Calu3 (cell line): ENCODE data around the gene RNF182. TPM values are rescaled to one million over a fixed set of nuclear protein-coding genes. Genes with fewer than 3 reads are reported as not detected.

Experiments
- BruUV-seq: library from RNA; stranded (reverse); fragments of 400-500 nt; replicated peaks from 2 replicates; lab custom pipeline; 2021; lab: Mats Ljungman, UMichigan
- CTCF ChIA-PET: fragments of 300-600 bp; sonication (Branson Sonifier 250); formaldehyde crosslinking; loops from one replicate; lab custom pipeline; 2022; ENCODE audit warnings: antibody characterized with exemption; lab: Charles Lee
- DNase-seq: peaks from one replicate; pipeline ENCODE4 v3.0.0; 2022
- H3K27ac Mint-ChIP-seq: one replicate; pipeline ENCODE4 v1.8.0; 2022; ENCODE audit warnings: mixed read lengths; ENCODE audit not compliant: unreplicated experiment
- H3K27me3 Mint-ChIP-seq: one replicate; pipeline ENCODE4 v1.8.0; 2022; ENCODE audit warnings: mixed read lengths; ENCODE audit not compliant: unreplicated experiment
- H3K36me3 Mint-ChIP-seq: one replicate; pipeline ENCODE4 v1.8.0; 2022; ENCODE audit warnings: mild to moderate bottlenecking, moderate library complexity, mixed read lengths; ENCODE audit not compliant: insufficient read depth, unreplicated experiment
- H3K4me1 Mint-ChIP-seq: one replicate; pipeline ENCODE4 v1.8.0; 2022; ENCODE audit warnings: mild to moderate bottlenecking, low read depth, mixed read lengths; ENCODE audit not compliant: unreplicated experiment
- H3K4me3 Mint-ChIP-seq: one replicate; pipeline ENCODE4 v1.8.0; 2022; ENCODE audit warnings: mild to moderate bottlenecking, low read depth, moderate library complexity, mixed read lengths; ENCODE audit not compliant: unreplicated experiment
- H3K9me3 Mint-ChIP-seq: one replicate; pipeline ENCODE4 v1.8.0; 2022; ENCODE audit warnings: low read depth, mixed read lengths; ENCODE audit not compliant: unreplicated experiment
- intact Hi-C: fragments of 100-400 bp; cut with micrococcal nuclease; formaldehyde crosslinking; loops from one replicate; pipeline ENCODE4 v1.10.0; 2022; ENCODE audit not compliant: unreplicated experiment
- total RNA-seq: library from RNA; stranded (reverse); gene quantifications from 2 replicates; pipeline ENCODE4 v1.2.3, GENCODE V29; 2022
- TF ChIP-seq, protein P1 (sequence below): fragments of 200-600 bp; IDR thresholded peaks from one replicate; pipeline ENCODE4 v1.8.0; 2022; ENCODE audit warnings: antibody characterized with exemption; ENCODE audit not compliant: unreplicated experiment

The RNF182 gene
- total RNA-seq, 1 experiment from 2014 or later = 1.1 TPM

DNA sequence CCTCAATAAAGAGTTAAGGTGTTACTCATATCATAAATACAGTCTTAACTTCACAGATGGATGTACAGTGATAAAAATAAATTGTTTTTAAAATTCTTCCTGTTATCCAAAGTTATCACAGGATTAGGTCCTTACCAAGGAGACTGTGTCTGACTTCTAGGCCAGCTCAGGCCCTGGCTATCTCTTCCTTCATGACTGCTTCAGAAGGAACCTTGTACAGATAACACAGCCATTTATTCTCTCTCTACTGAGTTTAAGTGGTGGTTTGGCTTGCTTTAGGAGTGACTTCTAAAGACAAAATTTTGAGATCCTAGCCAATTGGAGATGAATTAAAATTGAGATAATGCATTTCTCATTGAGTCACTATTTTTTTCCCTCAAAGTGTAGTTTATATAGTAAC, 40.8 kb upstream of the RNF182 start:
- DNase-seq = no peak
- no TSS peak for BruUV-seq
- Mint-ChIP-seq H3K27me3 (no peaks in the 10 kb centered on the region), H3K27ac (no peak overlapping the region), H3K36me3 (no peaks in the 10 kb centered on the region), H3K4me1 (no peaks in the 10 kb centered on the region), H3K9me3 (no peaks in the 10 kb centered on the region), H3K4me3 (no peak overlapping the region)
- CTCF ChIA-PET = no interaction called here
- intact Hi-C loops = no loop called here
- TF ChIP-seq, protein P1, sequence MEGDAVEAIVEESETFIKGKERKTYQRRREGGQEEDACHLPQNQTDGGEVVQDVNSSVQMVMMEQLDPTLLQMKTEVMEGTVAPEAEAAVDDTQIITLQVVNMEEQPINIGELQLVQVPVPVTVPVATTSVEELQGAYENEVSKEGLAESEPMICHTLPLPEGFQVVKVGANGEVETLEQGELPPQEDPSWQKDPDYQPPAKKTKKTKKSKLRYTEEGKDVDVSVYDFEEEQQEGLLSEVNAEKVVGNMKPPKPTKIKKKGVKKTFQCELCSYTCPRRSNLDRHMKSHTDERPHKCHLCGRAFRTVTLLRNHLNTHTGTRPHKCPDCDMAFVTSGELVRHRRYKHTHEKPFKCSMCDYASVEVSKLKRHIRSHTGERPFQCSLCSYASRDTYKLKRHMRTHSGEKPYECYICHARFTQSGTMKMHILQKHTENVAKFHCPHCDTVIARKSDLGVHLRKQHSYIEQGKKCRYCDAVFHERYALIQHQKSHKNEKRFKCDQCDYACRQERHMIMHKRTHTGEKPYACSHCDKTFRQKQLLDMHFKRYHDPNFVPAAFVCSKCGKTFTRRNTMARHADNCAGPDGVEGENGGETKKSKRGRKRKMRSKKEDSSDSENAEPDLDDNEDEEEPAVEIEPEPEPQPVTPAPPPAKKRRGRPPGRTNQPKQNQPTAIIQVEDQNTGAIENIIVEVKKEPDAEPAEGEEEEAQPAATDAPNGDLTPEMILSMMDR = no peak

DNA sequence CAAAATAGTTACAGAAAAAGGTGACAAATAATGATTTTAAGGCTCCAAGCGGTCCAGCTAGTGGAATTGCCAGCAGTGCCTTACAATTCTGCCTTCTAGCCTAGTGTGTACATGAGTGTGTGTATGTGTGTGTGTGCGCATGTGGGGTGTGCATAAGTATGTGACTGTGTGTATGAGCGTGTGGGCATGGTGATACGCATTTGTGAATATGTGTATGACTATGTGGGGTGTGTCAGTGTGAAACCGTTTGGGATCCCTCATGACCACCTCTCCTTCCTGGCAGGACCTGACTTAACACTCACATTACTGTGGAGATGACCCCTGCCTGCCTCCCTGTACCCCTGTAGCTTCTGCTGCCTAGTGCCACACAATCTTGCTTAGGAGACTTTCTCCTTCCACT, 40.4 kb upstream of the RNF182 start:
- H3K4me1 Mint-ChIP-seq = no peaks in the 10 kb centered on the region
- no peaks in the 10 kb centered on the region for H3K9me3 Mint-ChIP-seq
- intact Hi-C loops = no loop called here
- CTCF ChIA-PET = interaction anchor here (0.6 kb wide), 1 partner anchor 694 kb away, joined by 4 read pairs; no protein-coding TSS in a partner anchor
- no peaks in the 10 kb centered on the region for H3K27me3 Mint-ChIP-seq
- no peaks in the 10 kb centered on the region for H3K36me3 Mint-ChIP-seq
- no peak overlapping the region for H3K27ac Mint-ChIP-seq
- TF ChIP-seq, protein P1 = no peak
- BruUV-seq = no TSS peak
- no peak overlapping the region for H3K4me3 Mint-ChIP-seq
- no peak for DNase-seq

GRCh38 chr6:13885601-13886000, 39.2 kb upstream of the RNF182 start:
- TF ChIP-seq, protein P1 = no peak
- Mint-ChIP-seq H3K27ac (no peak overlapping the region), H3K4me1 (no peaks in the 10 kb centered on the region), H3K36me3 (no peaks in the 10 kb centered on the region), H3K4me3 (no peak overlapping the region), H3K27me3 (no peaks in the 10 kb centered on the region), H3K9me3 (no peaks in the 10 kb centered on the region)
- DNase-seq = no peak
- intact Hi-C loops = no loop called here
- no TSS peak for BruUV-seq
- CTCF ChIA-PET = no interaction called here

- CTCF ChIA-PET = no interaction called here
- H3K27me3 Mint-ChIP-seq = no peaks in the 10 kb centered on the region
- H3K27ac Mint-ChIP-seq = no peak overlapping the region
- no peaks in the 10 kb centered on the region for H3K36me3 Mint-ChIP-seq
- intact Hi-C loops = no loop called here
- H3K4me3 Mint-ChIP-seq = no peak overlapping the region
- H3K9me3 Mint-ChIP-seq = no peaks in the 10 kb centered on the region
- no peaks in the 10 kb centered on the region for H3K4me1 Mint-ChIP-seq
- no TSS peak for BruUV-seq
- TF ChIP-seq, protein P1 = no peak
- no peak for DNase-seq
Observed at GRCh38 chr6:13886949-13887348, 37.8 kb upstream of the RNF182 start.
